Lung (tissue), 12 donors: Measurements from ENCODE around the gene YY1. TPM values are rescaled to one million over a fixed set of nuclear protein-coding genes. Genes with fewer than 3 reads are reported as not detected.

ENCODE experiments used
- ATAC-seq: fragments of 200-7000 bp; cut with Tn5 transposase; one replicate; pipeline ENCODE4 v1.9.1; 2020; ENCODE audit warnings: moderate number of reproducible peaks; ENCODE audit not compliant: insufficient read depth, low FRiP score
- DNase-seq, 3 donors: peaks; one replicate each; pipeline ENCODE4 v3.0.0-alpha.2; 2013 to 2017
- H3K27ac ChIP-seq, 2 donors: one replicate each; pipeline ENCODE4 v1.5.1; 2013; ENCODE audit warnings: mild to moderate bottlenecking in 2 of 2, moderate library complexity in 2 of 2, control low read depth in 1 of 2, inconsistent platforms in 1 of 2, low read depth in 1 of 2, low read length in 1 of 2
- H3K27me3 ChIP-seq, 3 donors: one replicate each; pipeline ENCODE4 v1.5.1; 2013; ENCODE audit warnings: low read length in 2 of 3; ENCODE audit not compliant: control insufficient read depth in 3 of 3, insufficient read depth in 3 of 3
- H3K36me3 ChIP-seq, 4 donors: one replicate each; pipeline ENCODE4 v1.5.1; 2013; ENCODE audit warnings: low read length in 4 of 4, mild to moderate bottlenecking in 1 of 4, moderate library complexity in 1 of 4; ENCODE audit not compliant: control insufficient read depth in 4 of 4, insufficient read depth in 4 of 4
- H3K4me1 ChIP-seq, 5 donors: one replicate each; pipeline ENCODE4 v1.5.1; 2013; ENCODE audit warnings: low read length in 5 of 5, mild to moderate bottlenecking in 2 of 5, moderate library complexity in 1 of 5; ENCODE audit not compliant: control insufficient read depth in 5 of 5, insufficient read depth in 5 of 5
- H3K4me3 ChIP-seq: one replicate; pipeline ENCODE4 v1.5.1; 2013; ENCODE audit warnings: mild to moderate bottlenecking, control low read depth, moderate library complexity
- H3K9ac ChIP-seq, 2 donors: one replicate each; pipeline ENCODE4 v1.5.1; 2013; ENCODE audit warnings: low read length in 2 of 2, control low read depth in 1 of 2; ENCODE audit not compliant: insufficient read depth in 1 of 2
- H3K9me3 ChIP-seq, 4 donors: one replicate each; pipeline ENCODE4 v1.5.1; 2013; ENCODE audit warnings: low read length in 3 of 4, mild to moderate bottlenecking in 1 of 4, moderate library complexity in 1 of 4; ENCODE audit not compliant: control insufficient read depth in 4 of 4, insufficient read depth in 3 of 4
- CTCF ChIP-seq: IDR thresholded peaks from 2 replicates; pipeline ENCODE4 v1.5.1; 2012; ENCODE audit warnings: mild to moderate bottlenecking; ENCODE audit errors: control extremely low read depth, extremely low read depth
- WGBS, 2 donors: extraction: QIAGEN DNeasy Blood & Tissue Kit; methylation state at CpG; one replicate each; pipeline ENCODE4 v1.1.7; 2013; 5-methylcytosine and 5-hydroxymethylcytosine counted together
- polyA plus RNA-seq, 2 donors: library from polyadenylated mRNA; stranded (reverse); fragments of 200-250 nt; gene quantifications; one replicate each; pipeline ENCODE4 v1.2.1, GENCODE V29; 2013
- total RNA-seq, 2 donors: library from RNA; depleted of rRNA in 1 of 2; stranded (reverse); fragments of >200 nt in 1 of 2; gene quantifications; one replicate each; pipeline ENCODE4 v1.2.1, GENCODE V29; 2014 to 2021
- donor health status: control.
- donor health status: control.
- donor health status: Bipolar disorder and iron deficiency.
- donor health status: healthy.
- donor health status: DM: yes; HTN: yes; CAD: no.

YY1 gene
- total and polyA plus RNA-seq, 4 donors = 22.9 to 62.9 (median 34.6) TPM

GRCh38 chr14:100317389-100317788 is 78.4 kb downstream of the YY1 start:
- no peak overlapping the region for H3K27ac ChIP-seq
- no peak overlapping the region for H3K4me3 ChIP-seq
- H3K9ac ChIP-seq = no peak overlapping the region
- DNase-seq (no peak), ATAC-seq (no peak)
- no peaks in the 10 kb centered on the region for H3K27me3 ChIP-seq
- no peak for TF ChIP-seq CTCF
- H3K9me3 ChIP-seq = peaks cover 0 to 2% (median 0%) of the 10 kb centered on the region in 4 donors
- 90 to 91% methylated on average over 6 of the region's 6 CpGs for WGBS, 2 donors
- no peaks in the 10 kb centered on the region for H3K36me3 ChIP-seq
- H3K4me1 ChIP-seq = peaks cover 0 to 12% (median 7%) of the 10 kb centered on the region in 5 donors

GRCh38 chr14:100317912-100318808 is 79.2 kb downstream of the YY1 start:
- TF ChIP-seq CTCF = peak; percentile 62
- peaks cover 0 to 6% (median 3%) of the 10 kb centered on the region in 5 donors for H3K4me1 ChIP-seq
- no peaks in the 10 kb centered on the region for H3K36me3 ChIP-seq
- no peak overlapping the region for H3K27ac ChIP-seq
- H3K9me3 ChIP-seq = peaks cover 0 to 2% (median 0%) of the 10 kb centered on the region in 4 donors
- H3K27me3 ChIP-seq = no peaks in the 10 kb centered on the region
- no peak overlapping the region for H3K4me3 ChIP-seq
- DNase-seq (peak; percentile 47 to 63 (median 52)), ATAC-seq (peak; percentile 80)
- WGBS, 2 donors = 30 to 31% methylated on average over 40 of the region's 40 CpGs
- H3K9ac ChIP-seq = no peak overlapping the region

GRCh38 chr14:100320157-100320856 is 81.4 kb downstream of the YY1 start:
- Histone ChIP-seq H3K9me3 (no peaks in the 10 kb centered on the region), H3K27me3 (no peaks in the 10 kb centered on the region), H3K4me3 (no peak overlapping the region), H3K27ac (no peak overlapping the region), H3K9ac (no peak overlapping the region), H3K4me1 (no peaks in the 10 kb centered on the region), H3K36me3 (no peaks in the 10 kb centered on the region)
- no peak for DNase-seq
- ATAC-seq = no peak
- WGBS, 2 donors = 87 to 97% methylated on average over 12 of the region's 12 CpGs
- TF ChIP-seq CTCF = no peak
